Activated CD4-positive, alpha-beta T cell treated with anti-CD3 and anti-CD28 coated beads, Interleukin-2, amount 10 ng/mL, durations not matched to agents 24 days and 14 days (primary cell): Measurements from ENCODE around the gene RAI1. TPM values are rescaled to one million over a fixed set of nuclear protein-coding genes. Genes with fewer than 3 reads are reported as not detected.

Experiments
- DNase-seq: peaks from one replicate; pipeline ENCODE4 v3.0.0; 2022
- H3K27ac Mint-ChIP-seq: one replicate; pipeline ENCODE4 v1.8.0; 2022; ENCODE audit warnings: mild to moderate bottlenecking, mixed read lengths
- H3K27me3 Mint-ChIP-seq: one replicate; pipeline ENCODE4 v1.8.0; 2022; ENCODE audit warnings: mixed read lengths
- H3K36me3 Mint-ChIP-seq: one replicate; pipeline ENCODE4 v1.8.0; 2022; ENCODE audit warnings: low read depth, mild to moderate bottlenecking, mixed read lengths
- H3K4me1 Mint-ChIP-seq: one replicate; pipeline ENCODE4 v1.8.0; 2021; ENCODE audit warnings: mixed read lengths
- H3K4me3 Mint-ChIP-seq: one replicate; pipeline ENCODE4 v1.8.0; 2022; ENCODE audit warnings: mild to moderate bottlenecking, moderate library complexity, mixed read lengths
- H3K9me3 Mint-ChIP-seq: one replicate; pipeline ENCODE4 v1.8.0; 2021; ENCODE audit warnings: mixed read lengths
- intact Hi-C: fragments of 100-400 bp; cut with micrococcal nuclease; formaldehyde crosslinking; loops from one replicate; pipeline ENCODE4 v1.15.1; 2023
- total RNA-seq: library from RNA; stranded (reverse); gene quantifications from 2 replicates; pipeline ENCODE4 v1.2.3, GENCODE V29; 2022

The RAI1 gene
- total RNA-seq, 1 donor from 2014 or later, result 34.5 TPM

- no peaks in the 10 kb centered on the region for H3K9me3 Mint-ChIP-seq
- peaks cover 10% of the 10 kb centered on the region for H3K36me3 Mint-ChIP-seq
- peaks cover 17% of the 10 kb centered on the region for H3K4me1 Mint-ChIP-seq
- H3K4me3 Mint-ChIP-seq, result no peak overlapping the region
- no peak for DNase-seq
- H3K27me3 Mint-ChIP-seq, result no peaks in the 10 kb centered on the region
- H3K27ac Mint-ChIP-seq, result no peak overlapping the region
- intact Hi-C loops, result loop anchor here (10.0 kb wide), 1 partner anchor 110 kb away; the partner anchor contains the start of gene RAI1
Measured at GRCh38 chr17:17795296-17795695, 114.0 kb downstream of the RAI1 start.

GRCh38 chr17:17795946-17796786, 114.9 kb downstream of the RAI1 start:
- H3K36me3 Mint-ChIP-seq, result peaks cover 10% of the 10 kb centered on the region
- no peaks in the 10 kb centered on the region for H3K27me3 Mint-ChIP-seq
- DNase-seq, result no peak
- intact Hi-C loops, result loop anchor here (10.0 kb wide), 1 partner anchor 111 kb away; the partner anchor contains the start of gene RAI1
- H3K4me1 Mint-ChIP-seq, result peaks cover 17% of the 10 kb centered on the region
- no peak overlapping the region for H3K4me3 Mint-ChIP-seq
- no peaks in the 10 kb centered on the region for H3K9me3 Mint-ChIP-seq
- H3K27ac Mint-ChIP-seq, result no peak overlapping the region

- Mint-ChIP-seq H3K4me3 (no peak overlapping the region), H3K27ac (no peak overlapping the region)
- intact Hi-C loops, result loop anchor here (10.0 kb wide), 1 partner anchor 112 kb away; the partner anchor contains the start of gene RAI1
Measured at GRCh38 chr17:17796787-17797061, 115.5 kb downstream of the RAI1 start.

GRCh38 chr17:17797119-17797809, 116.0 kb downstream of the RAI1 start:
- no peak overlapping the region for H3K4me3 Mint-ChIP-seq
- H3K4me1 Mint-ChIP-seq, result peaks cover 12% of the 10 kb centered on the region

More at GRCh38 chr17:17796787-17797061, 115.5 kb downstream of the RAI1 start:
- Mint-ChIP-seq H3K27me3 (no peaks in the 10 kb centered on the region), H3K9me3 (no peaks in the 10 kb centered on the region), H3K36me3 (peaks cover 10% of the 10 kb centered on the region), H3K4me1 (peaks cover 17% of the 10 kb centered on the region)
- DNase-seq, result no peak

GRCh38 chr17:17798010-17798556, 116.8 kb downstream of the RAI1 start:
- H3K4me3 Mint-ChIP-seq, result no peak overlapping the region
- H3K27ac Mint-ChIP-seq, result no peak overlapping the region
- intact Hi-C loops, result loop anchor here (10.0 kb wide), 1 partner anchor 113 kb away; the partner anchor contains the start of gene RAI1
- no peaks in the 10 kb centered on the region for H3K9me3 Mint-ChIP-seq
- H3K27me3 Mint-ChIP-seq, result no peaks in the 10 kb centered on the region
- H3K4me1 Mint-ChIP-seq, result peaks cover 8% of the 10 kb centered on the region
- DNase-seq, result no peak
- peaks cover 10% of the 10 kb centered on the region for H3K36me3 Mint-ChIP-seq

More at GRCh38 chr17:17797119-17797809, 116.0 kb downstream of the RAI1 start:
- no peak overlapping the region for H3K27ac Mint-ChIP-seq
- no peak for DNase-seq
- peaks cover 10% of the 10 kb centered on the region for H3K36me3 Mint-ChIP-seq
- H3K27me3 Mint-ChIP-seq, result no peaks in the 10 kb centered on the region
- no peaks in the 10 kb centered on the region for H3K9me3 Mint-ChIP-seq
- intact Hi-C loops, result loop anchor here (10.0 kb wide), 1 partner anchor 112 kb away; the partner anchor contains the start of gene RAI1

GRCh38 chr17:17798573-17799255, 117.5 kb downstream of the RAI1 start:
- intact Hi-C loops, result loop anchor here (10.0 kb wide), 1 partner anchor 114 kb away; the partner anchor contains the start of gene RAI1

GRCh38 chr17:17800504-17801021, 119.3 kb downstream of the RAI1 start:
- intact Hi-C loops, result no loop called here
- H3K27ac Mint-ChIP-seq, result no peak overlapping the region
- H3K27me3 Mint-ChIP-seq, result no peaks in the 10 kb centered on the region
- DNase-seq, result no peak
- H3K36me3 Mint-ChIP-seq, result peaks cover 13% of the 10 kb centered on the region
- no peaks in the 10 kb centered on the region for H3K4me1 Mint-ChIP-seq
- no peaks in the 10 kb centered on the region for H3K9me3 Mint-ChIP-seq
- no peak overlapping the region for H3K4me3 Mint-ChIP-seq

More at GRCh38 chr17:17798573-17799255, 117.5 kb downstream of the RAI1 start:
- Mint-ChIP-seq H3K27me3 (no peaks in the 10 kb centered on the region), H3K9me3 (no peaks in the 10 kb centered on the region), H3K36me3 (peaks cover 7% of the 10 kb centered on the region), H3K4me3 (no peak overlapping the region), H3K4me1 (peaks cover 3% of the 10 kb centered on the region), H3K27ac (no peak overlapping the region)
- no peak for DNase-seq

- H3K27ac Mint-ChIP-seq, result no peak overlapping the region
- H3K9me3 Mint-ChIP-seq, result no peaks in the 10 kb centered on the region
- intact Hi-C loops, result no loop called here
- no peak for DNase-seq
- no peaks in the 10 kb centered on the region for H3K27me3 Mint-ChIP-seq
- H3K4me1 Mint-ChIP-seq, result peaks cover 2% of the 10 kb centered on the region
- no peak overlapping the region for H3K4me3 Mint-ChIP-seq
- H3K36me3 Mint-ChIP-seq, result peaks cover 17% of the 10 kb centered on the region
Measured at GRCh38 chr17:17801800-17802481, 120.7 kb downstream of the RAI1 start.

GRCh38 chr17:17804007-17804406, 122.7 kb downstream of the RAI1 start:
- H3K27me3 Mint-ChIP-seq, result no peaks in the 10 kb centered on the region
- intact Hi-C loops, result no loop called here
- H3K36me3 Mint-ChIP-seq, result peaks cover 17% of the 10 kb centered on the region
- H3K4me3 Mint-ChIP-seq, result no peak overlapping the region
- H3K27ac Mint-ChIP-seq, result no peak overlapping the region
- no peaks in the 10 kb centered on the region for H3K9me3 Mint-ChIP-seq
- peaks cover 4% of the 10 kb centered on the region for H3K4me1 Mint-ChIP-seq
- no peak for DNase-seq

- intact Hi-C loops, result no loop called here
- no peaks in the 10 kb centered on the region for H3K9me3 Mint-ChIP-seq
- DNase-seq, result no peak
- H3K27ac Mint-ChIP-seq, result no peak overlapping the region
- H3K36me3 Mint-ChIP-seq, result peaks cover 18% of the 10 kb centered on the region
- no peak overlapping the region for H3K4me3 Mint-ChIP-seq
- peaks cover 4% of the 10 kb centered on the region for H3K4me1 Mint-ChIP-seq
- H3K27me3 Mint-ChIP-seq, result no peaks in the 10 kb centered on the region
Measured at GRCh38 chr17:17805575-17805974, 124.3 kb downstream of the RAI1 start.

- Mint-ChIP-seq H3K36me3 (peaks cover 21% of the 10 kb centered on the region), H3K4me1 (peaks cover 4% of the 10 kb centered on the region), H3K4me3 (no peak overlapping the region), H3K27me3 (no peaks in the 10 kb centered on the region), H3K9me3 (no peaks in the 10 kb centered on the region), H3K27ac (no peak overlapping the region)
- intact Hi-C loops, result no loop called here
- no peak for DNase-seq
Measured at GRCh38 chr17:17806035-17806434, 124.8 kb downstream of the RAI1 start.

- Mint-ChIP-seq H3K4me1 (peaks cover 7% of the 10 kb centered on the region), H3K36me3 (peaks cover 28% of the 10 kb centered on the region), H3K9me3 (no peaks in the 10 kb centered on the region), H3K27ac (no peak overlapping the region), H3K4me3 (no peak overlapping the region), H3K27me3 (no peaks in the 10 kb centered on the region)
- no peak for DNase-seq
- intact Hi-C loops, result no loop called here
Measured at GRCh38 chr17:17806611-17807274, 125.5 kb downstream of the RAI1 start.
